ENCODE data around the gene CORO1A. TPM values are rescaled to one million over a fixed set of nuclear protein-coding genes. Genes with fewer than 3 reads are reported as not detected.

CORO1A gene
- total RNA-seq, 4 donors from 2014 or later, result 9.5 to 29.1 (median 23.2) TPM

- intact Hi-C loops (cut with DNase I), result no loop called here
- peaks cover 0 to 15% (median 3%) of the 10 kb centered on the region in 3 donors for H3K9me3 ChIP-seq
- WGBS, 2 donors, result 39 to 60% methylated on average over 1 of the region's 1 CpG
- H3K4me1 ChIP-seq, result no peaks in the 10 kb centered on the region
- DNase-seq, result no peak
- TF ChIP-seq POLR2A (IDR thresholded peaks at IDR 0.05), result no peak
- no peak for TF ChIP-seq CTCF (IDR thresholded peaks at IDR 0.05)
- no peaks in the 10 kb centered on the region for H3K36me3 ChIP-seq
- no peaks in the 10 kb centered on the region for H3K27me3 ChIP-seq
- no peak overlapping the region for H3K4me3 ChIP-seq
- no peak overlapping the region for H3K27ac ChIP-seq
Observed at GRCh38 chr16:30145657-30146056, 37.7 kb upstream of the CORO1A start.

- DNase-seq, result no peak
- Histone ChIP-seq H3K36me3 (no peaks in the 10 kb centered on the region), H3K9me3 (peaks cover 0 to 15% (median 3%) of the 10 kb centered on the region in 3 donors), H3K27me3 (no peaks in the 10 kb centered on the region), H3K4me1 (no peaks in the 10 kb centered on the region), H3K27ac (no peak overlapping the region), H3K4me3 (no peak overlapping the region)
- TF ChIP-seq CTCF (IDR thresholded peaks at IDR 0.05) (no peak), POLR2A (IDR thresholded peaks at IDR 0.05) (no peak)
- intact Hi-C loops (cut with DNase I), result no loop called here
- 76 to 79% methylated on average over 3 of the region's 3 CpGs for WGBS, 2 donors
Observed at GRCh38 chr16:30147843-30148510, 35.4 kb upstream of the CORO1A start.

- no peak for DNase-seq
- Histone ChIP-seq H3K4me1 (no peaks in the 10 kb centered on the region), H3K27ac (no peak overlapping the region), H3K36me3 (no peaks in the 10 kb centered on the region), H3K27me3 (no peaks in the 10 kb centered on the region), H3K4me3 (no peak overlapping the region), H3K9me3 (peaks cover 0 to 15% (median 3%) of the 10 kb centered on the region in 3 donors)
- WGBS, 2 donors, result 70 to 81% methylated on average over 5 of the region's 5 CpGs
- intact Hi-C loops (cut with DNase I), result no loop called here
- TF ChIP-seq CTCF (IDR thresholded peaks at IDR 0.05) (no peak), POLR2A (IDR thresholded peaks at IDR 0.05) (no peak)
Observed at GRCh38 chr16:30149250-30149930, 34.0 kb upstream of the CORO1A start.

- Histone ChIP-seq H3K9me3 (peaks cover 0 to 15% (median 3%) of the 10 kb centered on the region in 3 donors), H3K4me3 (no peak overlapping the region), H3K4me1 (no peaks in the 10 kb centered on the region), H3K27me3 (no peaks in the 10 kb centered on the region), H3K36me3 (no peaks in the 10 kb centered on the region), H3K27ac (no peak overlapping the region)
- intact Hi-C loops (cut with DNase I), result no loop called here
- DNase-seq, result no peak
- TF ChIP-seq CTCF (IDR thresholded peaks at IDR 0.05) (no peak), POLR2A (IDR thresholded peaks at IDR 0.05) (no peak)
- 83 to 91% methylated on average over 7 of the region's 7 CpGs for WGBS, 2 donors
Observed at GRCh38 chr16:30151091-30151490, 32.3 kb upstream of the CORO1A start.

- Histone ChIP-seq H3K9me3 (peaks cover 0 to 15% (median 3%) of the 10 kb centered on the region in 3 donors), H3K27ac (no peak overlapping the region), H3K27me3 (no peaks in the 10 kb centered on the region), H3K4me1 (no peaks in the 10 kb centered on the region), H3K36me3 (no peaks in the 10 kb centered on the region), H3K4me3 (no peak overlapping the region)
- 93 to 94% methylated on average over 9 of the region's 9 CpGs for WGBS, 2 donors
- DNase-seq, result no peak
- intact Hi-C loops (cut with DNase I), result no loop called here
- TF ChIP-seq POLR2A (IDR thresholded peaks at IDR 0.05), result no peak
- no peak for TF ChIP-seq CTCF (IDR thresholded peaks at IDR 0.05)
Observed at GRCh38 chr16:30152517-30152916, 30.9 kb upstream of the CORO1A start.
